GM12878 (cell line): ENCODE results near the gene NFATC1. TPM values are rescaled to one million over a fixed set of nuclear protein-coding genes. Genes with fewer than 3 reads are reported as not detected.
A peak's percentile ranks its signal among the peaks of the same experiment; 100 is the strongest.

ENCODE experiments used
- ATAC-seq: fragments of 200-7000 bp; cut with Tn5 transposase; 3 replicates; pipeline ENCODE4 v1.9.1; 2020; ENCODE audit warnings: mild to moderate bottlenecking, moderate library complexity
- BruUV-seq: library from RNA; stranded (reverse); fragments of 400-500 nt; replicated peaks from 2 replicates; lab custom pipeline; 2021; lab: Mats Ljungman, UMichigan
- CTCF ChIA-PET: fragments of 300-600 bp; sonication (Branson Sonifier 250); formaldehyde crosslinking; extraction: SDS; loops from one replicate; lab custom pipeline; 2021; ENCODE audit warnings: inconsistent platforms; lab: Yijun Ruan, JAX
- POLR2A ChIA-PET: fragments of 350-600 bp; formaldehyde crosslinking; extraction: SDS; loops from one replicate; lab custom pipeline; 2021; ENCODE audit warnings: inconsistent platforms; lab: Charles Lee
- RAD21 ChIA-PET: fragments of 300-600 bp; sonication (Branson Sonifier 250); formaldehyde crosslinking; loops from one replicate; lab custom pipeline; 2023; ENCODE audit warnings: antibody characterized with exemption; ENCODE audit not compliant: unreplicated experiment; lab: Charles Lee
- SMC1A ChIA-PET: fragments of 300-600 bp; sonication (Branson Sonifier 250); formaldehyde crosslinking; loops from one replicate; lab custom pipeline; 2023; ENCODE audit not compliant: unreplicated experiment, uncharacterized antibody; lab: Charles Lee
- DNase-seq: peaks from one replicate; pipeline ENCODE4 v3.0.0-alpha.2; 2011; ENCODE audit warnings: low read depth, low spot score
- FAIRE-seq: peaks from 3 replicates; lab custom pipeline; 2011; peaks lifted over from hg19 to GRCh38; lab: Jason Lieb, UNC
- H2AFZ ChIP-seq: 2 replicates; pipeline ENCODE4 v1.6.0; 2011; ENCODE audit warnings: low read depth, low read length, control low read depth; ENCODE audit not compliant: control insufficient read depth
- H3K27ac ChIP-seq: 2 replicates; pipeline ENCODE4 v1.5.1; 2011; ENCODE audit warnings: control low read depth; ENCODE audit not compliant: control insufficient read depth, insufficient read depth
- H3K27me3 ChIP-seq, 2 experiments: replicated peaks in 1 of 2; 2 replicates each; pipeline versions ENCODE4 v1.6.0 to v1.6.1; 2011; ENCODE audit warnings: low read length in 1 of 2; ENCODE audit not compliant: control insufficient read depth in 2 of 2, insufficient read depth in 2 of 2
- H3K36me3 ChIP-seq, 2 experiments: 2 replicates each; pipeline ENCODE4 v1.5.1; 2011; ENCODE audit warnings: low read length in 1 of 2; ENCODE audit not compliant: control insufficient read depth in 2 of 2, insufficient read depth in 2 of 2
- H3K4me1 ChIP-seq: 2 replicates; pipeline ENCODE4 v1.6.1; 2011; ENCODE audit warnings: mild to moderate bottlenecking, low read length, moderate library complexity, mixed read lengths; ENCODE audit not compliant: control insufficient read depth, insufficient read depth
- H3K4me2 ChIP-seq: 2 replicates; pipeline ENCODE4 v1.6.0; 2011; ENCODE audit warnings: control low read depth; ENCODE audit not compliant: control insufficient read depth, insufficient read depth
- H3K4me3 ChIP-seq: fragments of 200-600 bp; sonication (generic); 2 replicates; pipeline ENCODE4 v1.5.1; 2016
- H3K79me2 ChIP-seq: 2 replicates; pipeline ENCODE4 v1.6.0; 2011; ENCODE audit warnings: low read length; ENCODE audit not compliant: control insufficient read depth, insufficient read depth
- H3K9ac ChIP-seq: 2 replicates; pipeline ENCODE4 v1.8.0; 2011; ENCODE audit warnings: low read length, control low read depth, mixed read lengths; ENCODE audit not compliant: control insufficient read depth, insufficient read depth
- H3K9me3 ChIP-seq: replicated peaks from 3 replicates; pipeline ENCODE4 v1.5.1; 2011; ENCODE audit warnings: mild to moderate bottlenecking, low read length; ENCODE audit not compliant: control insufficient read depth, insufficient read depth
- H4K20me1 ChIP-seq: 2 replicates; pipeline ENCODE4 v1.6.0; 2011; ENCODE audit not compliant: control insufficient read depth, insufficient read depth
- CEBPB ChIP-seq, 2 experiments: fragments of 150-350 bp in 1 of 2; IDR thresholded peaks; 2 replicates each; pipeline ENCODE4 v1.6.1; 2012 to 2014; ENCODE audit warnings: low read depth in 2 of 2, low read length in 2 of 2, borderline replicate concordance in 1 of 2, inconsistent platforms in 1 of 2
- CREM ChIP-seq: IDR thresholded peaks from 2 replicates; pipeline ENCODE4 v1.6.1; 2014; ENCODE audit warnings: antibody characterized with exemption, low read depth
- FOXM1 ChIP-seq: IDR thresholded peaks from 2 replicates; pipeline ENCODE4 v1.6.1; 2012; ENCODE audit warnings: low read depth, mild to moderate bottlenecking, inconsistent platforms, low read length, moderate library complexity
- KDM1A ChIP-seq: fragments of 200-600 bp; sonication (generic); IDR thresholded peaks from 2 replicates; pipeline ENCODE4 v1.6.1; 2016; ENCODE audit warnings: borderline replicate concordance
- KLF5 ChIP-seq: fragments of 450-650 bp; IDR thresholded peaks from 2 replicates; pipeline ENCODE4 v1.6.1; 2014; ENCODE audit warnings: mild to moderate bottlenecking; ENCODE audit not compliant: partially characterized antibody
- MTA2 ChIP-seq: fragments of 450-650 bp; IDR thresholded peaks from 2 replicates; pipeline ENCODE4 v1.6.1; 2016; ENCODE audit warnings: low read depth, mild to moderate bottlenecking, moderate library complexity
- NFXL1 ChIP-seq: fragments of 450-650 bp; IDR thresholded peaks from 2 replicates; pipeline ENCODE4 v1.6.1; 2017; ENCODE audit warnings: antibody characterized with exemption, mild to moderate bottlenecking, borderline replicate concordance
- POLR2A ChIP-seq: IDR thresholded peaks from 2 replicates; pipeline ENCODE4 v1.6.1; 2011; ENCODE audit warnings: low read depth, mild to moderate bottlenecking, low read length
- SMAD1 ChIP-seq: fragments of 450-650 bp; IDR thresholded peaks from 2 replicates; pipeline ENCODE4 v1.6.1; 2018; ENCODE audit warnings: mild to moderate bottlenecking, low read depth; ENCODE audit not compliant: partially characterized antibody
- STAT1 ChIP-seq: fragments of 450-650 bp; conservative IDR thresholded peaks from 2 replicates; pipeline ENCODE4 v1.6.1; 2014; ENCODE audit warnings: antibody characterized with exemption, mild to moderate bottlenecking
- TAF1 ChIP-seq: IDR thresholded peaks from 2 replicates; pipeline ENCODE4 v1.6.1; 2011; ENCODE audit warnings: mild to moderate bottlenecking, low read depth, low read length, borderline replicate concordance
- TARDBP ChIP-seq: IDR thresholded peaks from 2 replicates; pipeline ENCODE4 v1.6.1; 2016; ENCODE audit warnings: borderline replicate concordance
- ZBED1 ChIP-seq: IDR thresholded peaks from 2 replicates; pipeline ENCODE4 v1.6.1; 2016; ENCODE audit warnings: borderline replicate concordance
- WGBS: methylation state at CpG from one replicate; pipeline ENCODE4 v1.1.6; 2016; ENCODE audit warnings: low lambda C conversion rate; ENCODE audit not compliant: insufficient replicate concordance, insufficient coverage; ENCODE audit errors: missing lambda C conversion rate; 5-methylcytosine and 5-hydroxymethylcytosine counted together
- in situ Hi-C: fragments of 300-500 bp; cut with MboI; formaldehyde crosslinking; loops from 9 replicates; pipeline ENCODE4 v1.14.3; 2018; ENCODE audit warnings: mixed read lengths
- intact Hi-C: fragments of 100-400 bp; cut with micrococcal nuclease; formaldehyde crosslinking; loops from one replicate; pipeline ENCODE4 v1.14.2; 2022; ENCODE audit not compliant: unreplicated experiment
- polyA plus RNA-seq, 11 experiments: library from polyadenylated mRNA; depleted of rRNA in 4 of 11; unstranded in 6 of 11; stranded (reverse) in 5 of 11; fragments of >200 nt; fragmentation: Nextera tagmentation in 4 of 11; fragmentation: Illumina TruSeq in 1 of 11; extraction: Ambion mirVana in 4 of 11; extraction: Trizol in 1 of 11; gene quantifications; 1 replicate in 1 of 11; 2 replicates in 10 of 11; pipeline versions ENCODE4 v1.2.1 to v1.2.3, GENCODE V29; 2011 to 2016; ENCODE audit warnings: inconsistent platforms in 2 of 11, missing spikeins in 2 of 11, low read depth in 1 of 11
- total RNA-seq, 4 experiments: library from RNA; depleted of rRNA in 3 of 4; stranded (reverse); fragments of >200 nt in 3 of 4; fragmentation: Illumina TruSeq in 1 of 4; extraction: Trizol in 1 of 4; gene quantifications; 2 replicates each; pipeline versions ENCODE4 v1.2.1 to v1.2.3, GENCODE V29; 2013 to 2021
- TF ChIP-seq, protein P1 (sequence below): fragments of 450-650 bp; IDR thresholded peaks from 2 replicates; pipeline ENCODE4 v1.6.1; 2017; ENCODE audit warnings: mild to moderate bottlenecking, low read depth, inconsistent platforms; ENCODE audit not compliant: poor library complexity, severe bottlenecking
- TF ChIP-seq, protein P2 (sequence below): fragments of 450-650 bp; IDR thresholded peaks from 2 replicates; pipeline ENCODE4 v1.6.1; 2017; ENCODE audit warnings: antibody characterized with exemption, mild to moderate bottlenecking, moderate library complexity

NFATC1 gene
- total and polyA plus RNA-seq, 10 of the 15 experiments (the other 5 are each of a cell fraction or from before 2014, with no cell fraction given) = 0.84 to 20.8 (median 5.1) TPM

DNA sequence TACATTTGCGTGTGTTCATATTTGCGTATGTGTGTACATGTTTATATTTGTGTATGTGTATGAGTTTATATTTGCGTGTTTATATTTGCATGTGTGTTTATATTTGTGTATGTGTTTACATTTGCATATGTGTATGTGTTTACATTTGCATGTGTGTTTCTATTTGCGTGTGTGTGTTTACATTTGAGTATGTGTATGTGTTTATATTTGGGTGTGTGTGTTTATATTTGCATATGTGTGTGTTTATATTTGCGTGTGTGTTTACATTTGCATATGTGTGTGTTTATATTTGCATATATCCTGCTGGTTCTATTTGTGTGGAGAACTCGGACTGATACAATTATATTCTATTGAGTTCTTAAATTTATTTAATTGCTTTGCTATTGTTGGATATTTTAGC lies 168.7 kb downstream of the NFATC1 start:
- Histone ChIP-seq H3K4me3 (no peak overlapping the region), H3K36me3 (no peaks in the 10 kb centered on the region), H3K4me2 (no peak overlapping the region), H4K20me1 (no peaks in the 10 kb centered on the region), H3K4me1 (no peaks in the 10 kb centered on the region), H3K27me3 (no peaks in the 10 kb centered on the region), H3K27ac (no peak overlapping the region), H3K79me2 (no peaks in the 10 kb centered on the region), H3K9me3 (no peaks in the 10 kb centered on the region; the same call in 2 of the 3 replicates), H3K9ac (no peak overlapping the region), H2AFZ (no peak overlapping the region)
- intact Hi-C loops (no loop called here), in situ Hi-C loops (no loop called here)
- POLR2A ChIA-PET = no interaction called here
- BruUV-seq = no TSS peak
- SMC1A ChIA-PET = no interaction called here
- FAIRE-seq (peak; percentile 44), ATAC-seq (no peak), DNase-seq (no peak)
- CTCF ChIA-PET = no interaction called here
- 79% methylated on average over 6 of the region's 6 CpGs for WGBS
- RAD21 ChIA-PET = no interaction called here
- TF ChIP-seq TAF1 = no peak
- TF ChIP-seq CEBPB (IDR thresholded peaks at IDR 0.05; ENCODE audit: borderline replicate concordance in 1 of 2, low read depth in 2 of 2, low read length in 2 of 2) = no peak
- TF ChIP-seq CREM = no peak
- no peak for TF ChIP-seq SMAD1
- no peak for TF ChIP-seq KDM1A
- no peak for TF ChIP-seq POLR2A
- TF ChIP-seq MTA2 = no peak
- no peak for TF ChIP-seq STAT1
- TF ChIP-seq, protein P1, sequence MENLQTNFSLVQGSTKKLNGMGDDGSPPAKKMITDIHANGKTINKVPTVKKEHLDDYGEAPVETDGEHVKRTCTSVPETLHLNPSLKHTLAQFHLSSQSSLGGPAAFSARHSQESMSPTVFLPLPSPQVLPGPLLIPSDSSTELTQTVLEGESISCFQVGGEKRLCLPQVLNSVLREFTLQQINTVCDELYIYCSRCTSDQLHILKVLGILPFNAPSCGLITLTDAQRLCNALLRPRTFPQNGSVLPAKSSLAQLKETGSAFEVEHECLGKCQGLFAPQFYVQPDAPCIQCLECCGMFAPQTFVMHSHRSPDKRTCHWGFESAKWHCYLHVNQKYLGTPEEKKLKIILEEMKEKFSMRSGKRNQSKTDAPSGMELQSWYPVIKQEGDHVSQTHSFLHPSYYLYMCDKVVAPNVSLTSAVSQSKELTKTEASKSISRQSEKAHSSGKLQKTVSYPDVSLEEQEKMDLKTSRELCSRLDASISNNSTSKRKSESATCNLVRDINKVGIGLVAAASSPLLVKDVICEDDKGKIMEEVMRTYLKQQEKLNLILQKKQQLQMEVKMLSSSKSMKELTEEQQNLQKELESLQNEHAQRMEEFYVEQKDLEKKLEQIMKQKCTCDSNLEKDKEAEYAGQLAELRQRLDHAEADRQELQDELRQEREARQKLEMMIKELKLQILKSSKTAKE = no peak
- TF ChIP-seq KLF5 = no peak
- TF ChIP-seq NFXL1 = no peak
- TF ChIP-seq, protein P2, sequence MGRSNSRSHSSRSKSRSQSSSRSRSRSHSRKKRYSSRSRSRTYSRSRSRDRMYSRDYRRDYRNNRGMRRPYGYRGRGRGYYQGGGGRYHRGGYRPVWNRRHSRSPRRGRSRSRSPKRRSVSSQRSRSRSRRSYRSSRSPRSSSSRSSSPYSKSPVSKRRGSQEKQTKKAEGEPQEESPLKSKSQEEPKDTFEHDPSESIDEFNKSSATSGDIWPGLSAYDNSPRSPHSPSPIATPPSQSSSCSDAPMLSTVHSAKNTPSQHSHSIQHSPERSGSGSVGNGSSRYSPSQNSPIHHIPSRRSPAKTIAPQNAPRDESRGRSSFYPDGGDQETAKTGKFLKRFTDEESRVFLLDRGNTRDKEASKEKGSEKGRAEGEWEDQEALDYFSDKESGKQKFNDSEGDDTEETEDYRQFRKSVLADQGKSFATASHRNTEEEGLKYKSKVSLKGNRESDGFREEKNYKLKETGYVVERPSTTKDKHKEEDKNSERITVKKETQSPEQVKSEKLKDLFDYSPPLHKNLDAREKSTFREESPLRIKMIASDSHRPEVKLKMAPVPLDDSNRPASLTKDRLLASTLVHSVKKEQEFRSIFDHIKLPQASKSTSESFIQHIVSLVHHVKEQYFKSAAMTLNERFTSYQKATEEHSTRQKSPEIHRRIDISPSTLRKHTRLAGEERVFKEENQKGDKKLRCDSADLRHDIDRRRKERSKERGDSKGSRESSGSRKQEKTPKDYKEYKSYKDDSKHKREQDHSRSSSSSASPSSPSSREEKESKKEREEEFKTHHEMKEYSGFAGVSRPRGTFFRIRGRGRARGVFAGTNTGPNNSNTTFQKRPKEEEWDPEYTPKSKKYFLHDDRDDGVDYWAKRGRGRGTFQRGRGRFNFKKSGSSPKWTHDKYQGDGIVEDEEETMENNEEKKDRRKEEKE = no peak
- TF ChIP-seq FOXM1 = no peak
- no peak for TF ChIP-seq TARDBP
- TF ChIP-seq ZBED1 = no peak
